NCI-H510A treated with DMSO at 0.1 percent for 48 hours (cell line): Measurements from ENCODE around the gene EPC1.

Experiments used
- DNase-seq: peaks from one replicate; lab custom pipeline; 2025; lab: John Stamatoyannopoulos, UW

EPC1 gene

DNA sequence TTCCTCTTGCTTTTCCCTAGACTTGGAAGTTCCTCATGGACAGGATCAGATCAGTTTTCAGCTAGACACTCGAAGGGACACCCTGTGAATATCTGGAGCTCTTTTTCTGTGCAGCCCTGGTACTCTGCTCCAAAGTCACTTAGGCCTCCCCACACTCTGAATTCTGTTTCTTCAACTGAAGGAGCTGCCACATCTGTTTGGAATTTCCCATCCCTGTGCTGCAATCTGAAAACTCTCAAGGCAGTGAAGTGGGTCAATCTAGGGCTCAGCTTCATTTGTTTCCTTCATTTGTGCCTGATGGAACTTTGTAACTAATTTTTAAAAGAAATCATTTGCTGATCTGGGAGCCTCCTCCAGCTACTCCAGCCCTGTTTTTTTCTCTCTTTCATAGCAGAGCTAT lies 9.6 kb downstream of the EPC1 start:
- DNase-seq: no peak

- DNase-seq: no peak
Observed at GRCh38 chr10:32333849-32334248, 13.1 kb downstream of the EPC1 start.

DNA sequence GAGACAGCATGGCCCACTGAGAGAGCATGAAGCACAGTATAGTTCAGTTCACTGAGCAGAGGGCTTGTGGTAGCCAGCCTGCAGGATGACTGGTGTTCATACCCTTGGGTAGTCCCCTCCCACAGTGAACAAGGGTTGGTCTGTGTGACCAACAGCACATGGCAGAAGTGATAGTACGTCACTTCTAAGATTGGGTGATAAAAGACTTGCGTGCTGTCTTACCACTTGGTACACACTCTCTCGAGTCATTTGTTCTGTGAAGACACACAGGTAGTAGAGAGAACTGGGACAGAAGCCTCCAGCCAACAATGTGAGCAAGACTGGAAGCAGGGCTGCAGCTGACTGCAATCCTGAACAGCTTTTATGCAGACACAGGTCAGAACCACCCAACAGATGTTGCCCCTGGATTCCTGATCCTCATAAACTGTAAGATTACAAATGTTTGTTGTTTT lies 14.6 kb downstream of the EPC1 start:
- DNase-seq: no peak

DNA sequence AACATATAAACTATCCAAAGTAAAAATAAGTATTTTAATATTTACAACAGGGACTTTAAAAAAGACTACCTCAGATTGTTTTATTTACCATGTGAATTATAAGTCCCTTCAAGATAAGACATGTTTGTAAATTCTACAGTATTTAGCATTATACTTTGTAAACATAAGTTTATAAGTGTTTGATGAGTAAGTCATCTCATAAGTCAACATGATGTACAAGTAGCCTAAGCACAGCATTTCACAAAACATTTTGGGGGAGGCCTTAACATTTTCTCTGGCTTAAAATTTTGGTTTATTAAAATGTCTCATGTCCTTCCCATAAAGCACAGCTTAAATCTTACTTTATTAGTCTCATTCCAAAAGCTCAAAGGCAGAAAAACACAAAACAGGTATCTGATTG lies 15.4 kb downstream of the EPC1 start:
- no peak for DNase-seq

- DNase-seq: no peak
Observed at GRCh38 chr10:32330214-32330613, 16.7 kb downstream of the EPC1 start.

- DNase-seq: no peak
Observed at GRCh38 chr10:32329061-32329460, 17.9 kb downstream of the EPC1 start.

- DNase-seq: no peak
Observed at GRCh38 chr10:32328499-32328898, 18.5 kb downstream of the EPC1 start.

- no peak for DNase-seq
Observed at GRCh38 chr10:32327364-32327691, 19.6 kb downstream of the EPC1 start.

DNA sequence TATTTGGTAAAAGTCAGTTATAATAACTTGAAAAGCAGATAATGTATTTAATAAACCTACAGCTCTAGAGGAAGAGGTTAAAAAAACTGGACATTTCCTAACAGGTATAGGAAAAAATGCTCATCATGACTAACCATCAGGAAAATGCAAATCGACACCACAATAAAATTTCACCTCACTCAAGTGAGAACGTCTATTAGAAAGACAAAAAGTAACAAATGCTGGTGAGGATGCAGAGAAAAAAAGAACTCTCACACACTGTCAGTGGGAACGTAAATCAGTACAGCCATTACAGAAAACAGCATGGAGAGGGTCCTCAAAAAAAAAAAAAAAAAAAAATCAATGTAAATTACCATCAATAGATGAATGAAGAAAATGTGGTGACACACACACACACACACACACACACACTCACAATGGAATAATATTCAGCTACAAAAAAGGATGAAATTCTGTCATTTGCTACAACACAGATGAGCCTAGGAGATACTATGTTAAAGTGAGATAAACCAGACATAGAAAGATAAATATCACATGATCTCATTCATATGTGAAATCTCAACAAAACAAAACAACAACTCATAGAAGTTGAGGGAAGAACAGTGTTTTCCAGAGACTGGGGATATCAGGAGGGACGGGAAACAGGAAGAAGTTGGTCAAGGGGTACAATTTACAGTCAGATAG lies 20.1 kb downstream of the EPC1 start:
- no peak for DNase-seq

GRCh38 chr10:32326119-32326518 lies 20.8 kb downstream of the EPC1 start:
- no peak for DNase-seq

DNA sequence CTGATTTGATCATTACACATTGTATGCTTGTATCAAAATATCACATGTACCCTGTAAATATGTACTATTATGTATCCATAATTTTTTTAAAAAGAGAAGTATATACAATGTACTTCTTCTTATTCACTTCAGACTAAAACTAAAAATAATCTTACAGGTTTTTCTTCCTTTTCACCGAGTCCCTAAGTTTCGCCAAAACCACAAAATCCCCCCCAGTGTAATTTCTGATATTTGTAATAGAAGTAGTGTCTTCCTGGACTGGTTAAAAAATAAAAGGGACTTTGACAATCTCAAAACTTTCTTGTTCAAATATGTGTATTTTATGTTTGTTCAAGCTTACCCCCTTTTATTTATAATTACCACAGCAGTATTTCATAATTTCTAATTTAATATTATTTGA lies 23.9 kb downstream of the EPC1 start:
- no peak for DNase-seq

- DNase-seq: no peak
Observed at GRCh38 chr10:32321016-32321631, 25.8 kb downstream of the EPC1 start.

DNA sequence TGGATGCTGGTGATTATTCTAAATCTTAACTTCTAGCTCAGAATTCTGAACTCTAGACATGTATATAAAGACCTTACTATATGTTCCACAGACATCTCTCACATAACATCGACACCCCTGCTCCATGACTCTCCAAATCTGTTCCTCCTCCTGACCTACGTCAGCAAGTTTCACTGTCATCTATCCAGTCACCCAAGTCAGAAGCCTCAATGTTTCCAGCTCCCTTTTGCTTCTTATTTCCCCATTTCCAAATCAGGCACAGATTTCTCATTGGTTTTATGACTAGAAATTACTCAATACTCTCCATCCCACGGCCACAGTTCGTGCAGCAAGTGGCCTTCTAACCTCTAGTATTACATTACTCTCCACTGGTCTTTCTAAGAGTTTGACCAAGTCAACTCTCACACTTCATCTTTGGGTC lies 28.5 kb downstream of the EPC1 start:
- no peak for DNase-seq

DNA sequence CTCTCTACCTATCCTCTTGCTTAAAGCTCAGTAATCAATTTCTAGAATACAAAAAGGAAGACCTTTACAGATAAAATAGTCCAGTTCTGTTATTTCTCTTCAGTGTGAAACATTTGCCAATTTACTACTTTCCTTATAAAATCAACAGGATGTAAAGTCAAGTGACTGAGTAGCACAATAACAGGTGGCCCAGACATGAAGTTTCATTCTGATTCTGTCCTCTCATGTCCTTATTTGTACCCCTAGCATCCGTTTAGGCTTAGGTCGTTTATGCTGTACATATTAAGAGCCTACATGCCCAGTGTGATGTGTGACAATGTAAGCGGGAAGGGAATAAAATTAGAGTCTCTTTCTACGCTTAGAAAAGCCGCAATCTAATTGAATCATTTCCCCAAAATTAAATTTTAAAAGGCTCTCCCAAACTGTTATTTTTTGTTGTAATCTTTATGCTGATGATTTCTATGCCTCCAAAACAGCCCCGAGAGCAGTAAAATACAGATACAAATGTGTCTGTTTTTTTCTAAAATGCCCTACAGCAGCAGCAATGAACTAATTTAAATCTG lies 29.1 kb downstream of the EPC1 start:
- DNase-seq: no peak

GRCh38 chr10:32315424-32315823 lies 31.5 kb downstream of the EPC1 start:
- no peak for DNase-seq

GRCh38 chr10:32314588-32314987 lies 32.4 kb downstream of the EPC1 start:
- DNase-seq: no peak

DNA sequence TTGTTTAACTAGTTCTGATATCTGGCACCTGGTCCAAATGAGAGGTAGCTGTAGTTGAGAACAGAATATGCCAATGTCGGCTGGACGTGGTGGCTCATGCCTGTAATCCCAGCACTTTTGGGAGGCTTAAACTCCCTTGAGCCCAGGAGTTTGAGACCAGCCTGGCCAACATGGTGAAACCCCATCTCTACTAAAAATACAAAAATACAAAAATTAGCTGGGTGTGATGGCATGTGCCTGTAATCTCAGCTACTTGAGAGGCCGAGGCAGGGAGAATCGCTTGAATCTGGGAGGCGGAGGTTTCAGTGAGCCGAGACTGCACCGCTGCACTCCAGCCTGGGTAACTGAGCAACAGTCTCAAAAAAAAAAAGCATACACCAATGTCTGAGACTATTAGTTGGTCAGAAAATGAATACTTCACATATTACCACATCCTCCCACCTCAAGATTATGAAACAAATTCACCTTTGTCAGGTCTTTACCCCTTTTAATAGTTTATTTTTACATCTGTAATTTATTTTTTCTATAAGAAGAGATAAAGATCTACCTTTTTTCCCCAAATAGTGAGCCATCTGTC lies 38.8 kb downstream of the EPC1 start:
- no peak for DNase-seq

- no peak for DNase-seq
Observed at GRCh38 chr10:32307609-32308008, 39.3 kb downstream of the EPC1 start.

- no peak for DNase-seq
Observed at GRCh38 chr10:32299354-32299980, 47.5 kb downstream of the EPC1 start.

GRCh38 chr10:32298075-32298812 lies 48.7 kb downstream of the EPC1 start:
- no peak for DNase-seq

DNA sequence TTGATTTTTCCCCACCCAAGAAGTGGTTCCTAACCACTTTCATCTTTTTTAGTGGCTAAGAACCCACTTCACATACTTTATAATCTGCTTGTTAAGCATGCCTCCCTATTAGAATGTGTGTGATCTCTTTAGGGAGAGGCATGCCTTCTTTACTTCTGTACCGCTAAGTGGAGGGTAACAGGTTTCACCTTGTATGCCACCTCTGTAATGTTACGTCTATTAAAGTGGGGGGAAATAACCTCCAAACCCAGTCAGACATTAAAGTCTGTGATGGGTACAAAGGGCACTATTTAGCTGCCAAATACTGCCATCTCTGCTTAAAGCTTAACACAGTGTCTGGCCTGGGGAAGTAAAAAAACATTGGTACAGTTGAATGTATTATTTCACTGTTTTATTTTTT lies 51.9 kb downstream of the EPC1 start:
- no peak for DNase-seq

- DNase-seq: no peak
Observed at GRCh38 chr10:32293581-32293980, 53.4 kb downstream of the EPC1 start.
